ENCODE data around the gene AFF2.

DNA sequence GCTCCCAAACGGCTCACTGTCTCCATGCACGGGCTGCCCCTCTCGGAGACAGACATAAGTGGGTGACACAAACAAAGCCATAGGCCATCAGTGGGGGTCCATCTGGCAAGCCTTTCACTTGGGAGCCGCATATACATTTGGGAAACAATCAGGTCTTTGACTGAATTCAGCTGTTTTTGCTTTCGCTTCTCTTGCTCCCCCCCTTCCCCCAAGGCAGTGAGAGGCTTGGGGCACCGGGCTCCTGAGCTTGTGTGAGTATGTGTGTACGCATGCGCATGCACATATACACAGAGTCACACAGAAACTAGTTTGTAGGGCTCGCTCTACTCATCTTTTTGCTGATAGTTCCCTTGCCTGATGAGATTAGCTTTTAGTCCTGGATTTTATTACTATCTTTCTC lies 284.4 kb downstream of the AFF2 start:
- TF ChIP-seq EZH2phosphoT487 (IDR thresholded peaks at IDR 0.05; ENCODE audit: insufficient read depth, low read depth): no peak
- TF ChIP-seq EZH2 (IDR thresholded peaks at IDR 0.05; ENCODE audit: insufficient read depth, poor library complexity, severe bottlenecking): no peak
